Epithelial cell of proximal tubule (primary cell): ENCODE results near the gene OR6X1. TPM values are rescaled to one million over a fixed set of nuclear protein-coding genes. Genes with fewer than 3 reads are reported as not detected.
"Not testable (repeated sequence)": the region's sequence is repeated elsewhere in the genome, so short reads cannot be mapped to it uniquely, and the experiment has no call there.

Experiments used
- DNase-seq: peaks from one replicate; pipeline ENCODE4 v3.0.0-alpha.2; 2011; ENCODE audit warnings: low read depth
- H3K4me3 ChIP-seq: 2 replicates; pipeline ENCODE4 v1.5.1; 2011; ENCODE audit warnings: low read depth, mild to moderate bottlenecking, low read length
- CTCF ChIP-seq: conservative IDR thresholded peaks from 2 replicates; pipeline ENCODE4 v1.5.1; 2012; ENCODE audit warnings: low read depth, mild to moderate bottlenecking, low read length
- total RNA-seq: library from RNA; depleted of rRNA; stranded (reverse); fragments of >200 nt; gene quantifications from 2 replicates; pipeline ENCODE4 v1.2.3, GENCODE V29; 2015

Gene OR6X1
- total RNA-seq, 1 donor from 2014 or later, result not detected

DNA sequence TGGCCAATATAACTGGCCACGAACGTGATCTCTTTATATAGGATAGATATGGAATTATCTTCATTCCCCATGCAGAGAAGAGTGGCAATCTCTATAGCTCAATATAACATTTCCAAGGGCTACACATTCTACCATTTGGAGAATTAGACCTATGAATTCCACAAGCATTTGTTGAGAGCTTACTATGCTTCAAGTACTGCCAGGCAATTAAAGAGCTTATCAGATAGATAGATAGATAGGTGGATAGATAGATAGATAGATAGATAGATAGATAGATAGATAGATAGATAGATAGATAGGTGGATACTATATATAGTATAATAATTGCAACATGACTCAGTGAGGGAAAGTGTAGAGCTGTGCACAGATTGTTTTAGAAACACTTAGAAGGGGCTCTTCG, 1.5 kb upstream of the OR6X1 start:
- DNase-seq, result no peak
- TF ChIP-seq CTCF, result no peak
- H3K4me3 ChIP-seq, result no peak overlapping the region

DNA sequence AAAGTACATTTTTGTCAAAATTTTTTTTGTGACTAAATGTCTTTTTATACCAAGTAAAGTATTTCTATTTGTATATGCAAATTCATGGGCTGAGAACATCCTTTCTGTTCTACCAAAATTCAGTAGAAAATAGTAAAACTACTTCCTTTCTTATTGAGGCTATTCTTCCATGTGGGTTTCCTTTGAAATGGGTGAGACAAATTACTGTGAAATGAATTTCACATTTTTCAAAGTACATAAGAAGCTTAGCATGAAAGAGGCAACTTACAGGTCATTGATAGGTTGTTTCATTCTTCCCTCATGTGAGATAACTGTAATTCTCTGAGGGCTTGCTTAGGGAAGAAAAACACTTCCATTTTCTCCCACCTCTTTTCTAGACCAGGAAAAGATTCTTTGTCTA, 1.0 kb upstream of the OR6X1 start:
- H3K4me3 ChIP-seq, result no peak overlapping the region
- no peak for TF ChIP-seq CTCF
- DNase-seq, result no peak

DNA sequence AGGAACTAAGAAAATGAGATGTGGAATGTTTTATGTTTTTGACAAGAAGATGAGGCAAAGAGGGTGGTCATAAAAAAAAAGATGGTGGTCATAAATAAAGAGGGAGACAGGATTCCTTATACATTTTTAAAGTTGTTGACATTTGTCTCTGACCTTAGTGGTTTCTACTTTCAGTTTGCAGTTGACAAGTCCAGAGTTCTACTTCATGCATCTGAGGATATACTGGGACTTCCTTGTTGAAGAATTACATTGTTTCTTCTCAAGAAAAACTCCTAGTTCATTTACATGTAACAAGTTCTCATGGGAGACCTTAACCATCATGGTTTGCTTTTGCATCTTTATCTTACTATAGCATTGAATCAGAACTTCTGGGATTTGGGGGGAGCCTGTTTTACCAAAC, 1.2 kb downstream of the OR6X1 start:
- no peak for DNase-seq
- H3K4me3 ChIP-seq, result no peak overlapping the region
- no peak for TF ChIP-seq CTCF

DNA sequence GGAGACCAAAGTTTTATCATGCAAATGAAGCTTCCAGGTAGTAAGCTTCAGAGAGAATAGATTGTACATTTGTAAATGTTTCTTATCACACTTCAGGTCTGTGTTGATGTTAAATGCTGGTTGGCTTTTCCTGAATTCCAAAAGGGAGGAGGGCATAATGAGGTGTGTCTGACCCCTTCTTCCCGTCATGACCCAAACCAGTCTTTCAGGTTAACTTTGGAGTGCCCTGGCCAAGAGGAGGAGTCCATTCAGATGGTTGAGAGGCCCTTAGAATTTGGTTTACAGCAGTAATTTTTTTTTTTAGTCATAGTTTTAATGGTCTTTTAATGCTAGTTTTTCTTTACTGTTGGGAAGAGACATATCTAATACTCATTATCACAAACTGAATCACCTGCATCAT, 2.5 kb downstream of the OR6X1 start:
- no peak for TF ChIP-seq CTCF
- H3K4me3 ChIP-seq, result no peak overlapping the region
- DNase-seq, result no peak

DNA sequence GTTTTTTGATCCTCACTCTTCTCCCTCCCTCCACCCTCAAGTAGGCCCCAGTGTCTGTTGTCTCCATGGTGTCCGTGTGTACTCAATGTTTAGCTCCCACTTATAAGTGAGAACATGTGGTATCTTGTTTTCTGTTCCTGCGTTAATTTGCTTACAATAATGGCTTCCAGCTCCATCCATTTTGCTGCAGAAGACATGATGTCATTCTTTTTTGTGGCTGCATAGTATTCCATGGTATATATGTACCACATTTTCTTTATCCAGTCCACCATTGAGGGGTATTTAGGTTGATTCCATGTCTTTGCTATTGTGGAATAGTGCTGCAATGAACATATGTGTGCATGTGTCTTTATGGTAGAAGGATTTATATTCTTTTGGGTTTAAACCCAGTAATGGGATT, 6.0 kb downstream of the OR6X1 start:
- DNase-seq, H3K4me3 ChIP-seq: not testable (repeated sequence)

GRCh38 chr11:123745764-123746451, 8.4 kb downstream of the OR6X1 start:
- H3K4me3 ChIP-seq, result no peak overlapping the region
- TF ChIP-seq CTCF, result no peak
- DNase-seq, result no peak

DNA sequence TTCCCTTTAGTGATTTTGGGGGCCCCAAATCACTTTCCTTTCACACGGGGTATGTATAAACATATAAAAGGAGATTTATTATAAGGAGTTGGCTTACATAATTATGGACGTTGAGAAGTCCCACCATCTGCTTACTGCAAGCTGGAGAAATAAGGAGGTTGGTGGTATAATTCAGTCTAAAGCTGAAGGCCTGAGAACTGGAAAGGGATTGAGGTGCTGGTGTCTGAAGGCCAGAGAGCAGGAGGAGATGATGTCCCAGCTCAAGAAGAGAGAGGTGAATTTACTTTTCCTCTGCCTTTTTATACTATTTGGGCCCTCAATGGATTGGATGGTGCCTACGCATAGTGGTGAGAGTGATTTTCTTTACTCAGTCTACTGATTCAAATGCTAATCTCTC, 11.6 kb downstream of the OR6X1 start:
- no peak for TF ChIP-seq CTCF
- no peak for DNase-seq
- no peak overlapping the region for H3K4me3 ChIP-seq
